ENCODE data around the gene LGALS4. TPM values are rescaled to one million over a fixed set of nuclear protein-coding genes. Genes with fewer than 3 reads are reported as not detected.

Gene LGALS4
- total and polyA plus RNA-seq, 9 of the 15 experiments (the other 6 are each of a cell fraction or from before 2014, with no cell fraction given), result 0.08 to 1.1 (median 0.30) TPM; not detected in 3

DNA sequence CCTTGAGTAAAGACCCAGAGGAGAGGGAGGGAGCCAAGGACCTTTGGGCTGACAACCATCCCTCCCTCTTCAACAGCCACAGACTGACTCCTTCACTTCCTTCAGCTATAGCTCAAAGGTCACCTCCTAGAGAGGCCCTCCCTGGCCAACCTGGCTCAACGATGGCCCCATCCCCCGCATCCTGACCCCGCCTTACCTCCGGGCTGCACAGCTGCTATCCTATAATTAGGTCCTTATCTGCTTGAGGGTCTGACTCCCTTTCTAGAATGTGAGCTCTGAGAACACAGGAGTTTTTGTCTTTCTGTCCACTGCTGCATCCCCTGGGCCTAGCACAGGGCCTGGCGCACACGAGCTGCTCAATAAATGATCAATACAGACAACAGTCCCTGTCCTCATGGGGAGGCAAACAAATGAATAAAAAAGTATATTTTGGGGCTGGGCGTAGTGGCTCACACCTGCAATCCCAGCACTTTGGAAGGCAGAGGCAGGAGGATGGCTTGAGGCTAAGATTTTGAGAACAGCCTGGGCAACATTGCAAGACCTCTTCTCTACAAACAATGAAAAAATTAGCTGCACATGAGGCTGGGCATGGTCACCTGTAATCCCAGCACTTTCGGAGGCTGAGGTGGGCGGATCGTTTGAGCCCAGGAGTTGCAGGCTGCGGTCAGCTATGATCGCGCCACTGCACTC lies 6.6 kb upstream of the LGALS4 start (continued):
- TF ChIP-seq, protein P1, sequence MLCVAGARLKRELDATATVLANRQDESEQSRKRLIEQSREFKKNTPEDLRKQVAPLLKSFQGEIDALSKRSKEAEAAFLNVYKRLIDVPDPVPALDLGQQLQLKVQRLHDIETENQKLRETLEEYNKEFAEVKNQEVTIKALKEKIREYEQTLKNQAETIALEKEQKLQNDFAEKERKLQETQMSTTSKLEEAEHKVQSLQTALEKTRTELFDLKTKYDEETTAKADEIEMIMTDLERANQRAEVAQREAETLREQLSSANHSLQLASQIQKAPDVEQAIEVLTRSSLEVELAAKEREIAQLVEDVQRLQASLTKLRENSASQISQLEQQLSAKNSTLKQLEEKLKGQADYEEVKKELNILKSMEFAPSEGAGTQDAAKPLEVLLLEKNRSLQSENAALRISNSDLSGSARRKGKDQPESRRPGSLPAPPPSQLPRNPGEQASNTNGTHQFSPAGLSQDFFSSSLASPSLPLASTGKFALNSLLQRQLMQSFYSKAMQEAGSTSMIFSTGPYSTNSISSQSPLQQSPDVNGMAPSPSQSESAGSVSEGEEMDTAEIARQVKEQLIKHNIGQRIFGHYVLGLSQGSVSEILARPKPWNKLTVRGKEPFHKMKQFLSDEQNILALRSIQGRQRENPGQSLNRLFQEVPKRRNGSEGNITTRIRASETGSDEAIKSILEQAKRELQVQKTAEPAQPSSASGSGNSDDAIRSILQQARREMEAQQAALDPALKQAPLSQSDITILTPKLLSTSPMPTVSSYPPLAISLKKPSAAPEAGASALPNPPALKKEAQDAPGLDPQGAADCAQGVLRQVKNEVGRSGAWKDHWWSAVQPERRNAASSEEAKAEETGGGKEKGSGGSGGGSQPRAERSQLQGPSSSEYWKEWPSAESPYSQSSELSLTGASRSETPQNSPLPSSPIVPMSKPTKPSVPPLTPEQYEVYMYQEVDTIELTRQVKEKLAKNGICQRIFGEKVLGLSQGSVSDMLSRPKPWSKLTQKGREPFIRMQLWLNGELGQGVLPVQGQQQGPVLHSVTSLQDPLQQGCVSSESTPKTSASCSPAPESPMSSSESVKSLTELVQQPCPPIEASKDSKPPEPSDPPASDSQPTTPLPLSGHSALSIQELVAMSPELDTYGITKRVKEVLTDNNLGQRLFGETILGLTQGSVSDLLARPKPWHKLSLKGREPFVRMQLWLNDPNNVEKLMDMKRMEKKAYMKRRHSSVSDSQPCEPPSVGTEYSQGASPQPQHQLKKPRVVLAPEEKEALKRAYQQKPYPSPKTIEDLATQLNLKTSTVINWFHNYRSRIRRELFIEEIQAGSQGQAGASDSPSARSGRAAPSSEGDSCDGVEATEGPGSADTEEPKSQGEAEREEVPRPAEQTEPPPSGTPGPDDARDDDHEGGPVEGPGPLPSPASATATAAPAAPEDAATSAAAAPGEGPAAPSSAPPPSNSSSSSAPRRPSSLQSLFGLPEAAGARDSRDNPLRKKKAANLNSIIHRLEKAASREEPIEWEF (CRISPR knock-in tag; IDR thresholded peaks at IDR 0.05), result no peak
- TF ChIP-seq, protein P2, sequence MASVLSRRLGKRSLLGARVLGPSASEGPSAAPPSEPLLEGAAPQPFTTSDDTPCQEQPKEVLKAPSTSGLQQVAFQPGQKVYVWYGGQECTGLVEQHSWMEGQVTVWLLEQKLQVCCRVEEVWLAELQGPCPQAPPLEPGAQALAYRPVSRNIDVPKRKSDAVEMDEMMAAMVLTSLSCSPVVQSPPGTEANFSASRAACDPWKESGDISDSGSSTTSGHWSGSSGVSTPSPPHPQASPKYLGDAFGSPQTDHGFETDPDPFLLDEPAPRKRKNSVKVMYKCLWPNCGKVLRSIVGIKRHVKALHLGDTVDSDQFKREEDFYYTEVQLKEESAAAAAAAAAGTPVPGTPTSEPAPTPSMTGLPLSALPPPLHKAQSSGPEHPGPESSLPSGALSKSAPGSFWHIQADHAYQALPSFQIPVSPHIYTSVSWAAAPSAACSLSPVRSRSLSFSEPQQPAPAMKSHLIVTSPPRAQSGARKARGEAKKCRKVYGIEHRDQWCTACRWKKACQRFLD (CRISPR knock-in tag; IDR thresholded peaks at IDR 0.05), result peak; percentile 56; the same call in 1 of the 2 replicates
- TF ChIP-seq MEF2D (tag; conservative IDR thresholded peaks at IDR 0.05; ENCODE audit: low read depth) (peak; percentile 98), KDM1A (IDR thresholded peaks at IDR 0.05) (peak; percentile 83 to 90), ZFP36 (IDR thresholded peaks at IDR 0.05; ENCODE audit: low read depth, low read length, partially characterized antibody) (peak; percentile 30), KDM2B (CRISPR knock-in tag; IDR thresholded peaks at IDR 0.05) (no peak), MAZ (CRISPR knock-in tag; conservative IDR thresholded peaks at IDR 0.05 in 1 of 2, IDR thresholded peaks at IDR 0.05 in 1 of 2) (peak in 1 of 2 experiments; percentile 67; a peak in 2 of 4 replicates), NR2C2 (CRISPR knock-in tag; IDR thresholded peaks at IDR 0.05) (peak; percentile 65; the same call in 1 of the 2 replicates), NR2C2 (tag; IDR thresholded peaks at IDR 0.05) (peak; percentile 80)
- TF ChIP-seq, protein P3, sequence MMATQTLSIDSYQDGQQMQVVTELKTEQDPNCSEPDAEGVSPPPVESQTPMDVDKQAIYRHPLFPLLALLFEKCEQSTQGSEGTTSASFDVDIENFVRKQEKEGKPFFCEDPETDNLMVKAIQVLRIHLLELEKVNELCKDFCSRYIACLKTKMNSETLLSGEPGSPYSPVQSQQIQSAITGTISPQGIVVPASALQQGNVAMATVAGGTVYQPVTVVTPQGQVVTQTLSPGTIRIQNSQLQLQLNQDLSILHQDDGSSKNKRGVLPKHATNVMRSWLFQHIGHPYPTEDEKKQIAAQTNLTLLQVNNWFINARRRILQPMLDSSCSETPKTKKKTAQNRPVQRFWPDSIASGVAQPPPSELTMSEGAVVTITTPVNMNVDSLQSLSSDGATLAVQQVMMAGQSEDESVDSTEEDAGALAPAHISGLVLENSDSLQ (IDR thresholded peaks at IDR 0.05), result peak; percentile 41; the same call in 1 of the 2 replicates
- TF ChIP-seq, protein P4, sequence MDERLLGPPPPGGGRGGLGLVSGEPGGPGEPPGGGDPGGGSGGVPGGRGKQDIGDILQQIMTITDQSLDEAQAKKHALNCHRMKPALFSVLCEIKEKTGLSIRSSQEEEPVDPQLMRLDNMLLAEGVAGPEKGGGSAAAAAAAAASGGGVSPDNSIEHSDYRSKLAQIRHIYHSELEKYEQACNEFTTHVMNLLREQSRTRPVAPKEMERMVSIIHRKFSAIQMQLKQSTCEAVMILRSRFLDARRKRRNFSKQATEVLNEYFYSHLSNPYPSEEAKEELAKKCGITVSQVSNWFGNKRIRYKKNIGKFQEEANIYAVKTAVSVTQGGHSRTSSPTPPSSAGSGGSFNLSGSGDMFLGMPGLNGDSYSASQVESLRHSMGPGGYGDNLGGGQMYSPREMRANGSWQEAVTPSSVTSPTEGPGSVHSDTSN (CRISPR knock-in tag; IDR thresholded peaks at IDR 0.05; ENCODE audit: low read depth), result no peak
- TF ChIP-seq, protein P4 (tag; conservative IDR thresholded peaks at IDR 0.05; ENCODE audit: low read depth), result no peak
- TF ChIP-seq, protein P5, sequence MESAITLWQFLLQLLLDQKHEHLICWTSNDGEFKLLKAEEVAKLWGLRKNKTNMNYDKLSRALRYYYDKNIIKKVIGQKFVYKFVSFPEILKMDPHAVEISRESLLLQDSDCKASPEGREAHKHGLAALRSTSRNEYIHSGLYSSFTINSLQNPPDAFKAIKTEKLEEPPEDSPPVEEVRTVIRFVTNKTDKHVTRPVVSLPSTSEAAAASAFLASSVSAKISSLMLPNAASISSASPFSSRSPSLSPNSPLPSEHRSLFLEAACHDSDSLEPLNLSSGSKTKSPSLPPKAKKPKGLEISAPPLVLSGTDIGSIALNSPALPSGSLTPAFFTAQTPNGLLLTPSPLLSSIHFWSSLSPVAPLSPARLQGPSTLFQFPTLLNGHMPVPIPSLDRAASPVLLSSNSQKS (CRISPR knock-in tag; IDR thresholded peaks at IDR 0.05), result no peak
- TF ChIP-seq, protein P6, sequence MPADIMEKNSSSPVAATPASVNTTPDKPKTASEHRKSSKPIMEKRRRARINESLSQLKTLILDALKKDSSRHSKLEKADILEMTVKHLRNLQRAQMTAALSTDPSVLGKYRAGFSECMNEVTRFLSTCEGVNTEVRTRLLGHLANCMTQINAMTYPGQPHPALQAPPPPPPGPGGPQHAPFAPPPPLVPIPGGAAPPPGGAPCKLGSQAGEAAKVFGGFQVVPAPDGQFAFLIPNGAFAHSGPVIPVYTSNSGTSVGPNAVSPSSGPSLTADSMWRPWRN (IDR thresholded peaks at IDR 0.05; ENCODE audit: low read depth), result peak; percentile 55; the same call in 1 of the 2 replicates
